Keratinocyte (primary cell): ENCODE measurements around the gene TET2. TPM values are rescaled to one million over a fixed set of nuclear protein-coding genes. Genes with fewer than 3 reads are reported as not detected.

ENCODE experiments used
- DNase-seq: peaks from one replicate; pipeline ENCODE4 v3.0.0-alpha.2; 2011; ENCODE audit warnings: low read depth, missing footprints, low spot score
- FAIRE-seq: peaks from 2 replicates; lab custom pipeline; 2011; peaks lifted over from hg19 to GRCh38; lab: Jason Lieb, UNC
- H2AFZ ChIP-seq: 2 replicates; pipeline ENCODE4 v1.6.0; 2012; ENCODE audit warnings: low read length, control low read depth, inconsistent platforms; ENCODE audit not compliant: control insufficient read depth
- H3K27ac ChIP-seq: 2 replicates; pipeline ENCODE4 v1.5.1; 2011; ENCODE audit warnings: low read length; ENCODE audit not compliant: control insufficient read depth, insufficient read depth
- H3K27me3 ChIP-seq: 3 replicates; pipeline ENCODE4 v1.6.0; 2011; ENCODE audit warnings: low read length; ENCODE audit not compliant: control insufficient read depth, insufficient read depth; ENCODE audit errors: extremely low read depth
- H3K36me3 ChIP-seq, 2 experiments: 2 replicates in 1 of 2; 3 replicates in 1 of 2; pipeline ENCODE4 v1.5.1; 2011; ENCODE audit warnings: low read length in 2 of 2, mild to moderate bottlenecking in 1 of 2; ENCODE audit not compliant: control insufficient read depth in 2 of 2, insufficient read depth in 2 of 2; ENCODE audit errors: extremely low read depth in 1 of 2
- H3K4me1 ChIP-seq: 3 replicates; pipeline ENCODE4 v1.5.1; 2011; ENCODE audit warnings: low read length; ENCODE audit not compliant: control insufficient read depth, insufficient read depth; ENCODE audit errors: extremely low read depth
- H3K4me2 ChIP-seq: 3 replicates; pipeline ENCODE4 v1.6.0; 2011; ENCODE audit warnings: low read depth, low read length; ENCODE audit not compliant: control insufficient read depth, insufficient read depth; ENCODE audit errors: extremely low read depth
- H3K4me3 ChIP-seq, 3 experiments: fragments of 200-600 bp in 1 of 3; sonication (generic) in 1 of 3; 2 replicates in 2 of 3; 3 replicates in 1 of 3; pipeline ENCODE4 v1.5.1; 2011 to 2016; ENCODE audit warnings: low read length in 3 of 3, mild to moderate bottlenecking in 3 of 3, control low read depth in 2 of 3, inconsistent platforms in 1 of 3, low read depth in 1 of 3, mixed read lengths in 1 of 3, mixed run types in 1 of 3, moderate library complexity in 1 of 3; ENCODE audit not compliant: control insufficient read depth in 2 of 3, insufficient read depth in 2 of 3; ENCODE audit errors: extremely low read depth in 1 of 3
- H3K79me2 ChIP-seq: 2 replicates; pipeline ENCODE4 v1.6.0; 2012; ENCODE audit warnings: low read length; ENCODE audit not compliant: control insufficient read depth, insufficient read depth
- H3K9ac ChIP-seq: 3 replicates; pipeline ENCODE4 v1.6.0; 2011; ENCODE audit warnings: low read length; ENCODE audit not compliant: control insufficient read depth, insufficient read depth; ENCODE audit errors: extremely low read depth
- H3K9me1 ChIP-seq: 3 replicates; pipeline ENCODE4 v1.6.0; 2011; ENCODE audit warnings: low read length; ENCODE audit not compliant: control insufficient read depth, insufficient read depth; ENCODE audit errors: extremely low read depth
- H3K9me3 ChIP-seq: 2 replicates; pipeline ENCODE4 v1.5.1; 2012; ENCODE audit warnings: low read depth, low read length; ENCODE audit not compliant: control insufficient read depth
- H4K20me1 ChIP-seq: 3 replicates; pipeline ENCODE4 v1.6.0; 2011; ENCODE audit warnings: low read length; ENCODE audit not compliant: control insufficient read depth, insufficient read depth; ENCODE audit errors: extremely low read depth
- CTCF ChIP-seq, 3 experiments: IDR thresholded peaks in 1 of 3; conservative IDR thresholded peaks in 1 of 3; optimal IDR thresholded peaks in 1 of 3; 2 replicates in 2 of 3; 3 replicates in 1 of 3; pipeline versions ENCODE3 to v1.5.1; 2011; ENCODE audit warnings: low read length in 3 of 3, mild to moderate bottlenecking in 3 of 3, moderate library complexity in 2 of 3, control low read depth in 1 of 3, inconsistent platforms in 1 of 3; ENCODE audit not compliant: insufficient read depth in 2 of 3; ENCODE audit errors: extremely low read depth in 1 of 3
- EZH2 ChIP-seq: IDR thresholded peaks from one replicate; pipeline ENCODE4 v1.6.1; 2012; ENCODE audit warnings: inconsistent platforms, mild to moderate bottlenecking, low read length, moderate library complexity
- dilution Hi-C: fragments of 300-500 bp; cut with MboI; formaldehyde crosslinking; loops from one replicate; pipeline ENCODE4 v1.7.0; 2020; ENCODE audit warnings: low sequenced_read_pairs; ENCODE audit not compliant: extremely low pct_ligation_motif_present
- polyA plus RNA-seq, 5 experiments: library from polyadenylated mRNA; depleted of rRNA in 3 of 5; stranded (reverse) in 3 of 5; stranded (forward) in 1 of 5; unstranded in 1 of 5; fragments of >200 nt; gene quantifications; 1 replicate in 1 of 5; 2 replicates in 3 of 5; 3 replicates in 1 of 5; pipeline versions ENCODE4 v1.2.1 to v1.2.3, GENCODE V29; 2011 to 2012; ENCODE audit warnings: missing spikeins in 2 of 5, low read depth in 1 of 5, low replicate concordance in 1 of 5

Gene TET2
- polyA plus RNA-seq, 1 donor (not counting 4 experiments of a cell fraction or from before 2014, with no cell fraction given) = 9.6 TPM

DNA sequence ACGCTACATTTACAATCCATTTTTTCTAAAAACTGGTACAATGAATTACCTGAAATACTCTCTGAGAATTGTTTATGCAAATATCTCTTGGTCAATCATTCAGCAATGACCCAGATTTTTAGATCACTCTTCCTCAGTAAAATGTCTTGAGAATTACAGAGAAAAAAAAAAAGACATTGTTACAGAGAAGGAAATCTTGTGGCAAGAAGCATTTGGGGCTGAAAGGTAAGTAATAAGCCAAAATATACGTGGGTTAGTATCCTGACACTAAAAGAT is 19.6 kb upstream of the TET2 start:
- Histone ChIP-seq H3K4me3 (no peak overlapping the region), H3K9me1 (no peaks in the 10 kb centered on the region), H3K79me2 (no peaks in the 10 kb centered on the region), H3K9ac (no peak overlapping the region), H3K4me1 (no peaks in the 10 kb centered on the region), H4K20me1 (no peaks in the 10 kb centered on the region), H2AFZ (no peak overlapping the region), H3K9me3 (no peaks in the 10 kb centered on the region), H3K27ac (no peak overlapping the region), H3K4me2 (no peak overlapping the region), H3K27me3 (no peaks in the 10 kb centered on the region), H3K36me3 (no peaks in the 10 kb centered on the region)
- TF ChIP-seq CTCF (optimal IDR thresholded peaks at IDR 0.05 in 1 of 3, IDR thresholded peaks at IDR 0.05 in 1 of 3, conservative IDR thresholded peaks at IDR 0.05 in 1 of 3; ENCODE audit: extremely low read depth in 1 of 3, insufficient read depth in 2 of 3, low read length in 3 of 3) (no peak), EZH2 (no peak)
- no peak for DNase-seq
- FAIRE-seq = no peak
- dilution Hi-C loops = no loop called here

- Histone ChIP-seq H4K20me1 (no peaks in the 10 kb centered on the region), H3K9me1 (no peaks in the 10 kb centered on the region), H3K27me3 (no peaks in the 10 kb centered on the region), H3K27ac (no peak overlapping the region), H3K9ac (no peak overlapping the region), H3K4me3 (no peak overlapping the region), H3K79me2 (no peaks in the 10 kb centered on the region), H3K36me3 (no peaks in the 10 kb centered on the region), H2AFZ (no peak overlapping the region), H3K4me2 (no peak overlapping the region), H3K4me1 (no peaks in the 10 kb centered on the region), H3K9me3 (no peaks in the 10 kb centered on the region)
- TF ChIP-seq CTCF (optimal IDR thresholded peaks at IDR 0.05 in 1 of 3, IDR thresholded peaks at IDR 0.05 in 1 of 3, conservative IDR thresholded peaks at IDR 0.05 in 1 of 3; ENCODE audit: extremely low read depth in 1 of 3, insufficient read depth in 2 of 3, low read length in 3 of 3) (no peak), EZH2 (no peak)
- DNase-seq (no peak), FAIRE-seq (no peak)
- dilution Hi-C loops = no loop called here
Observed at GRCh38 chr4:105128208-105128607, 18.5 kb upstream of the TET2 start.
